Uterus (tissue), 4 donors: ENCODE results near the gene CCHCR1. TPM values are rescaled to one million over a fixed set of nuclear protein-coding genes. Genes with fewer than 3 reads are reported as not detected.

Experiments
- DNase-seq, 2 donors: peaks; one replicate each; pipeline ENCODE4 v3.0.0-alpha.2; 2019 to 2020
- H3K27ac ChIP-seq, 2 donors: fragments of 200-600 bp; sonication (generic); 1 replicate in 1 of 2; 2 replicates in 1 of 2; pipeline ENCODE4 v1.5.1; 2016 to 2018
- H3K27me3 ChIP-seq, 2 donors: fragments of 200-600 bp; sonication (generic); one replicate each; pipeline ENCODE4 v1.5.1; 2018 to 2019; ENCODE audit warnings: control low read depth in 1 of 2
- H3K36me3 ChIP-seq, 2 donors: fragments of 200-600 bp; sonication (generic); one replicate each; pipeline ENCODE4 v1.5.1; 2019; ENCODE audit warnings: control low read depth in 1 of 2
- H3K4me1 ChIP-seq, 2 donors: fragments of 200-600 bp; sonication (generic); one replicate each; pipeline ENCODE4 v1.5.1; 2018 to 2019; ENCODE audit warnings: control low read depth in 1 of 2
- H3K4me3 ChIP-seq, 2 donors: fragments of 200-600 bp; sonication (generic); 1 replicate in 1 of 2; 2 replicates in 1 of 2; pipeline ENCODE4 v1.5.1; 2018 to 2019; ENCODE audit warnings: mild to moderate bottlenecking in 1 of 2
- H3K9me3 ChIP-seq, 2 donors: fragments of 200-600 bp; sonication (generic); one replicate each; pipeline ENCODE4 v1.5.1; 2019; ENCODE audit warnings: control low read depth in 1 of 2
- CTCF ChIP-seq, 4 experiments: fragments of 200-600 bp in 2 of 4; fragments of 450-650 bp in 2 of 4; sonication (generic) in 2 of 4; IDR thresholded peaks; one replicate each; pipeline ENCODE4 v1.5.1; 2016 to 2019; ENCODE audit warnings: antibody characterized with exemption in 4 of 4, mild to moderate bottlenecking in 2 of 4, moderate library complexity in 1 of 4
- POLR2A ChIP-seq, 2 donors: fragments of 450-650 bp; IDR thresholded peaks; one replicate each; pipeline ENCODE4 v1.6.1; 2016; ENCODE audit warnings: antibody characterized with exemption in 2 of 2, mild to moderate bottlenecking in 1 of 2, moderate library complexity in 1 of 2
- intact Hi-C: fragments of 100-400 bp; cut with DNase I; formaldehyde crosslinking; loops from one replicate; pipeline ENCODE4 v1.15.1; 2023; ENCODE audit warnings: low total_unique reads
- total RNA-seq, 4 donors: library from RNA; depleted of rRNA in 3 of 4; stranded (reverse); fragments of >200 nt in 3 of 4; gene quantifications; one replicate each; pipeline versions ENCODE4 v1.1.0 to v1.2.4, GENCODE V29; 2014 to 2023
- donor health status: DM: yes; HTN: yes; CAD: no.

CCHCR1 gene
- total RNA-seq, 4 donors from 2014 or later: 0.59 to 28.1 (median 12.5) TPM

- Histone ChIP-seq H3K27ac (no peak within 1 kb of the TSS), H3K4me1 (peaks cover 0 to 4% of the 10 kb centered on the region in 2 donors), H3K9me3 (no peaks in the 10 kb centered on the region), H3K27me3 (no peaks in the 10 kb centered on the region), H3K4me3 (no peak within 1 kb of the TSS), H3K36me3 (no peaks in the 10 kb centered on the region)
- intact Hi-C loops: loop anchor here (5.0 kb wide), 1 partner anchor 228 kb away; no protein-coding TSS in a partner anchor
- no peak for DNase-seq
- TF ChIP-seq CTCF (IDR thresholded peaks at IDR 0.05): no peak
- TF ChIP-seq POLR2A (IDR thresholded peaks at IDR 0.05): no peak
Measured at GRCh38 chr6:31138982-31139381, 18.6 kb downstream of the CCHCR1 start, which contains the start of gene PSORS1C2. Gene PSORS1C2, minus strand, starts transcription at chr6:31139066. Its CDS starts 40 bp downstream, at chr6:31139026.

GRCh38 chr6:31135710-31136109, 21.9 kb downstream of the CCHCR1 start:
- Histone ChIP-seq H3K36me3 (no peaks in the 10 kb centered on the region), H3K9me3 (no peaks in the 10 kb centered on the region), H3K27ac (no peak overlapping the region), H3K4me1 (peaks cover 0 to 4% of the 10 kb centered on the region in 2 donors), H3K4me3 (no peak overlapping the region), H3K27me3 (no peaks in the 10 kb centered on the region)
- TF ChIP-seq CTCF (IDR thresholded peaks at IDR 0.05) (no peak), POLR2A (IDR thresholded peaks at IDR 0.05) (no peak)
- DNase-seq: no peak
- intact Hi-C loops: loop anchor here (5.0 kb wide), 1 partner anchor 232 kb away; no protein-coding TSS in a partner anchor

GRCh38 chr6:31132806-31133205, 24.8 kb downstream of the CCHCR1 start:
- Histone ChIP-seq H3K9me3 (no peaks in the 10 kb centered on the region), H3K27ac (no peak overlapping the region), H3K27me3 (no peaks in the 10 kb centered on the region), H3K4me1 (peaks cover 0 to 2% of the 10 kb centered on the region in 2 donors), H3K4me3 (no peak overlapping the region), H3K36me3 (no peaks in the 10 kb centered on the region)
- TF ChIP-seq CTCF (IDR thresholded peaks at IDR 0.05) (no peak), POLR2A (IDR thresholded peaks at IDR 0.05) (no peak)
- intact Hi-C loops: no loop called here
- DNase-seq: no peak

GRCh38 chr6:31131595-31131994, 26.0 kb downstream of the CCHCR1 start:
- no peaks in the 10 kb centered on the region for H3K27me3 ChIP-seq
- H3K4me1 ChIP-seq: no peaks in the 10 kb centered on the region
- H3K9me3 ChIP-seq: no peaks in the 10 kb centered on the region
- intact Hi-C loops: no loop called here
- no peak overlapping the region for H3K27ac ChIP-seq
- H3K36me3 ChIP-seq: no peaks in the 10 kb centered on the region
- no peak for DNase-seq
- TF ChIP-seq CTCF (IDR thresholded peaks at IDR 0.05) (no peak), POLR2A (IDR thresholded peaks at IDR 0.05) (no peak)
- H3K4me3 ChIP-seq: no peak overlapping the region

GRCh38 chr6:31130751-31131150, 26.9 kb downstream of the CCHCR1 start:
- Histone ChIP-seq H3K4me3 (no peak overlapping the region), H3K27ac (no peak overlapping the region), H3K27me3 (no peaks in the 10 kb centered on the region), H3K4me1 (no peaks in the 10 kb centered on the region), H3K36me3 (no peaks in the 10 kb centered on the region), H3K9me3 (no peaks in the 10 kb centered on the region)
- intact Hi-C loops: no loop called here
- no peak for DNase-seq
- TF ChIP-seq CTCF (IDR thresholded peaks at IDR 0.05) (no peak), POLR2A (IDR thresholded peaks at IDR 0.05) (no peak)
